GM10266 (cell line): Measurements from ENCODE around the gene ITGB4.

Experiments
- DNase-seq: peaks from one replicate; pipeline ENCODE4 v3.0.0; 2012; ENCODE audit errors: extremely low spot score
- TF ChIP-seq, protein P1 (sequence below): IDR thresholded peaks from 2 replicates; pipeline ENCODE4 v1.5.1; 2012; ENCODE audit warnings: mild to moderate bottlenecking, low read depth; ENCODE audit not compliant: control insufficient read depth, insufficient read depth; ENCODE audit errors: missing control alignments

The ITGB4 gene

DNA sequence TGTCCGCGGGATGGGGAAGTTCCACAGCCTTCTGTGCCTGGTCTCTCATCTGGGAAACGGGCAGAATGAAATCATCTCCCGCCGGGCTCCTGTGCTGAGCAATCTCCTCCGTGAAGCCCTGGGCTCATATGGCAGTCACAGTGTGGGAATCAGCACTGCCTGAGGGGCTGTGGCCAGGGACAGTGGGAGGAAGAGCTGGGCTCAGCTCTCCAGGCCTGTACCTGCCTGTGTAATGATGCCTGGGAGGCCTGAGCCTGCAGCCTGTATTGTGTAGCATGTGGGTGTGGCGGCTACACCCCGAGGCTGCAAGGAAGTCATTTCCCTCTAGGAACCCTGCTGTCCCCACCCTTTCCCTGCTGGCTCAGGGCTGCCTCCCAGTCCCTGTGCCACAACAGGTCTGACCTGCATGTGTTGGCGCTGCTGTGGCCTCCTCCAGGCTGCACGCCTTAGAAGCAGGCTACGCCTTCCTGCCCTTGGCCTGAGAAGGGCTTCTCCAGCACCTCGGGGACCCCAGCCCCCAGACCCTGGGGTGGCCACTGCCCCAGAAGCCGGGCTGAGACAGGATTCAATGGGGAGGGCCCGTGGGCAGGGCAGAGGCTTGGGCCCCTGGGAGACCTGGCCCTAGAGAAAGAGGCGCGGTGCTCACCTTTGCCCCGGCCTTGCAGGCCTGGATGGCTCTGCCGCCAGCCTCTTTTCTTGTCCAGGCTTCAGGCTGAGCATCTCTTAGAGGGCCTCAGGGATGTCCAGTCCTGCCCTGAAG, 2.1 kb downstream of the ITGB4 start:
- TF ChIP-seq, protein P1, sequence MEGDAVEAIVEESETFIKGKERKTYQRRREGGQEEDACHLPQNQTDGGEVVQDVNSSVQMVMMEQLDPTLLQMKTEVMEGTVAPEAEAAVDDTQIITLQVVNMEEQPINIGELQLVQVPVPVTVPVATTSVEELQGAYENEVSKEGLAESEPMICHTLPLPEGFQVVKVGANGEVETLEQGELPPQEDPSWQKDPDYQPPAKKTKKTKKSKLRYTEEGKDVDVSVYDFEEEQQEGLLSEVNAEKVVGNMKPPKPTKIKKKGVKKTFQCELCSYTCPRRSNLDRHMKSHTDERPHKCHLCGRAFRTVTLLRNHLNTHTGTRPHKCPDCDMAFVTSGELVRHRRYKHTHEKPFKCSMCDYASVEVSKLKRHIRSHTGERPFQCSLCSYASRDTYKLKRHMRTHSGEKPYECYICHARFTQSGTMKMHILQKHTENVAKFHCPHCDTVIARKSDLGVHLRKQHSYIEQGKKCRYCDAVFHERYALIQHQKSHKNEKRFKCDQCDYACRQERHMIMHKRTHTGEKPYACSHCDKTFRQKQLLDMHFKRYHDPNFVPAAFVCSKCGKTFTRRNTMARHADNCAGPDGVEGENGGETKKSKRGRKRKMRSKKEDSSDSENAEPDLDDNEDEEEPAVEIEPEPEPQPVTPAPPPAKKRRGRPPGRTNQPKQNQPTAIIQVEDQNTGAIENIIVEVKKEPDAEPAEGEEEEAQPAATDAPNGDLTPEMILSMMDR = no peak
- DNase-seq = no peak

DNA sequence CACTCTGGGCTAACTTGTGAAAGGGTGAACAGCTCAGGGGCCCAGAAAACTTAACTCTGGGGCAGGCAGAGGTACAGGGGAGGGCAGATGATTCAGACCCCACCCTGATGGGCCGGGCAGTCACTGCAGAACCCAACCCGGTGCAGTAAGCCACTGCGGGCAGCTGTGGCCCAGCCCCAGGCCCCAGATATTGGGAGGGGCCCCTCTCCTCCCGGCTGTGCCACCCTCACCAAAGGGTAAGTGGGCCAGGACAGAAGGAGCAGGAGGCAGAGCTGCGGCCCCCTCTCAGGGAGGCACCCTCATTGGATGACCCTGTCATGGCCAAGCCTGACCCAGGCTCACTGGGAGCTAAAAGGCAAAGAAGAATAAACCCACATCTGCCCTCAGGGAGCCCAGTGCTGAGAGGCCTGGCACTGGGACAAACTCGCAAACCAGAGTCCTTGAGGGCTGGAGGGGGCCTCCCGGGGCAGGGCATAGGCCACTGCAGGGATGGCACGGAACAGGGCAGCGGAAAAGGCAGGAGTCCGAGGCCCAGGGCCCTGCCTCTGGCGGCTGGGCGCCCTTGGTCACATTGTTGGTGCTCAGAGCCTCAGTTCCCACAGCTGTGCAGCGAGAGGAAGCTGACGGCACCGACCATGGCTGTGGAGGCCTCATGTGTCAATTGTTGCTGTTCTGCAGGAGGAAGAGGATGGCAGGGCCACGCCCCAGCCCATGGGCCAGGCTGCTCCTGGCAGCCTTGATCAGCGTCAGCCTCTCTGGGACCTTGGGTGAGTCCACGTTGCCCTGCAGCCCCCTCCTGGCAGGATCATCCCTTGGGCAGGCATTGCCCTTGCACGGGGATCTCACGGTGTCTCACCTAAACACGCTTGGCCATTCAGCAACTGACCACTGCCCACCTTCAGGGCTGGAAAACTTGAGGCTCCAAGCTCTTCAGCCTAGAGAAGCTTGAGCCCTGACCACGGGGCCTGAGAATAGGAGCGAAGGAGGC, 3.1 kb downstream of the ITGB4 start:
- no peak for DNase-seq
- TF ChIP-seq, protein P1 = no peak

DNA sequence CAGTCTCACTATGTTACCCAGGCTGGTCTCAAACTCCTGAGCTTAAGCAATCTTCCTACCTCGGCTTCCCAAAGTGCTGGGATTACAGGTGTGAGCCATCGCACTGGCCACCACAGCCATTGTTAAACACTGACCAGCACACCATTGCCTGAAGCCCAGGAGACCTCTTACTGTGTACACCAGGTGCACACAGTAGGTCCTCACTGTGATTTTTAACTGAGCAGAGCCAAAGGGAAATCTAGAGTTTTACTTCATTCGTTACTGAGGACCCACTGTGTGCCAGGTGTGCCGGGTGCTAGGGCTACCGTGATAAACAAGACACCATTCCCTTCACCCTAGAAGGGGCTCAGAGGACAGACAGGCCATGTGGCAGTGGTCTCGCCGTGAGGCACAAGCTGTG, 4.2 kb downstream of the ITGB4 start:
- DNase-seq = no peak
- TF ChIP-seq, protein P1 = no peak

- no peak for DNase-seq
- TF ChIP-seq, protein P1 = no peak
Observed at GRCh38 chr17:75727391-75727790, 6.1 kb downstream of the ITGB4 start.

GRCh38 chr17:75729351-75729750, 8.1 kb downstream of the ITGB4 start:
- TF ChIP-seq, protein P1 = no peak
- no peak for DNase-seq

- TF ChIP-seq, protein P1 = no peak
- DNase-seq = no peak
Observed at GRCh38 chr17:75730065-75730464, 8.8 kb downstream of the ITGB4 start.
